ENCODE data around the gene DPYSL3. TPM values are rescaled to one million over a fixed set of nuclear protein-coding genes. Genes with fewer than 3 reads are reported as not detected.

Gene DPYSL3
- total RNA-seq, 2 experiments from 2014 or later, result not detected

GRCh38 chr5:147434049-147434448, 75.8 kb downstream of the DPYSL3 start:
- no peaks in the 10 kb centered on the region for H3K4me1 Mint-ChIP-seq
- ChIA-PET POLR2A (no interaction called here), CTCF (interaction anchor here (0.7 kb wide), 1 partner anchor 689 kb away, joined by 3 read pairs; no protein-coding TSS in a partner anchor)
- no peaks in the 10 kb centered on the region for H3K27me3 Mint-ChIP-seq
- no peak overlapping the region for H3K27ac Mint-ChIP-seq
- no peaks in the 10 kb centered on the region for H3K9me3 Mint-ChIP-seq
- H3K36me3 Mint-ChIP-seq (ENCODE audit: low read depth), result no peaks in the 10 kb centered on the region
- H3K4me3 Mint-ChIP-seq, result no peak overlapping the region
- no peak for DNase-seq

- no peak for DNase-seq
- Mint-ChIP-seq H3K36me3 (ENCODE audit: low read depth) (no peaks in the 10 kb centered on the region), H3K4me1 (no peaks in the 10 kb centered on the region), H3K27ac (no peak overlapping the region), H3K4me3 (no peak overlapping the region), H3K27me3 (no peaks in the 10 kb centered on the region), H3K9me3 (no peaks in the 10 kb centered on the region)
- POLR2A ChIA-PET, result no interaction called here
- CTCF ChIA-PET, result no interaction called here
Observed at GRCh38 chr5:147432323-147432722, 77.5 kb downstream of the DPYSL3 start.

GRCh38 chr5:147431586-147431985, 78.3 kb downstream of the DPYSL3 start:
- Mint-ChIP-seq H3K27me3 (no peaks in the 10 kb centered on the region), H3K4me3 (no peak overlapping the region), H3K27ac (no peak overlapping the region), H3K4me1 (no peaks in the 10 kb centered on the region), H3K36me3 (ENCODE audit: low read depth) (no peaks in the 10 kb centered on the region), H3K9me3 (no peaks in the 10 kb centered on the region)
- no peak for DNase-seq
- ChIA-PET POLR2A (no interaction called here), CTCF (no interaction called here)

GRCh38 chr5:147430628-147431027, 79.2 kb downstream of the DPYSL3 start:
- CTCF ChIA-PET, result no interaction called here
- Mint-ChIP-seq H3K27ac (no peak overlapping the region), H3K9me3 (no peaks in the 10 kb centered on the region), H3K4me1 (no peaks in the 10 kb centered on the region), H3K36me3 (ENCODE audit: low read depth) (no peaks in the 10 kb centered on the region), H3K27me3 (no peaks in the 10 kb centered on the region), H3K4me3 (no peak overlapping the region)
- no peak for DNase-seq
- POLR2A ChIA-PET, result no interaction called here

- no peak overlapping the region for H3K4me3 Mint-ChIP-seq
- DNase-seq, result no peak
Observed at GRCh38 chr5:147427521-147428401, 82.1 kb downstream of the DPYSL3 start.

GRCh38 chr5:147426640-147427327, 83.1 kb downstream of the DPYSL3 start:
- no peak overlapping the region for H3K27ac Mint-ChIP-seq
- H3K36me3 Mint-ChIP-seq (ENCODE audit: low read depth), result no peaks in the 10 kb centered on the region
- ChIA-PET POLR2A (no interaction called here), CTCF (no interaction called here)
- no peaks in the 10 kb centered on the region for H3K9me3 Mint-ChIP-seq
- no peaks in the 10 kb centered on the region for H3K27me3 Mint-ChIP-seq
- no peaks in the 10 kb centered on the region for H3K4me1 Mint-ChIP-seq
- DNase-seq, result no peak
- H3K4me3 Mint-ChIP-seq, result no peak overlapping the region

More at GRCh38 chr5:147427521-147428401, 82.1 kb downstream of the DPYSL3 start:
- no peak overlapping the region for H3K27ac Mint-ChIP-seq
- H3K4me1 Mint-ChIP-seq, result no peaks in the 10 kb centered on the region
- ChIA-PET CTCF (interaction anchor here (0.5 kb wide), 1 partner anchor 24 kb away, joined by 3 read pairs; no protein-coding TSS in a partner anchor), POLR2A (no interaction called here)
- H3K27me3 Mint-ChIP-seq, result no peaks in the 10 kb centered on the region
- H3K36me3 Mint-ChIP-seq (ENCODE audit: low read depth), result no peaks in the 10 kb centered on the region
- no peaks in the 10 kb centered on the region for H3K9me3 Mint-ChIP-seq

- POLR2A ChIA-PET, result no interaction called here
- CTCF ChIA-PET, result no interaction called here
- no peak for DNase-seq
- Mint-ChIP-seq H3K27me3 (no peaks in the 10 kb centered on the region), H3K4me3 (no peak overlapping the region), H3K27ac (no peak overlapping the region), H3K9me3 (no peaks in the 10 kb centered on the region), H3K4me1 (no peaks in the 10 kb centered on the region), H3K36me3 (ENCODE audit: low read depth) (no peaks in the 10 kb centered on the region)
Observed at GRCh38 chr5:147418613-147419012, 91.3 kb downstream of the DPYSL3 start.

GRCh38 chr5:147417135-147417813, 92.6 kb downstream of the DPYSL3 start:
- H3K9me3 Mint-ChIP-seq, result no peaks in the 10 kb centered on the region
- H3K4me3 Mint-ChIP-seq, result no peak overlapping the region
- H3K27me3 Mint-ChIP-seq, result no peaks in the 10 kb centered on the region
- CTCF ChIA-PET, result no interaction called here
- no peak for DNase-seq
- POLR2A ChIA-PET, result no interaction called here
- no peak overlapping the region for H3K27ac Mint-ChIP-seq
- no peaks in the 10 kb centered on the region for H3K4me1 Mint-ChIP-seq
- H3K36me3 Mint-ChIP-seq (ENCODE audit: low read depth), result no peaks in the 10 kb centered on the region

- H3K27ac Mint-ChIP-seq, result no peak overlapping the region
- no peaks in the 10 kb centered on the region for H3K27me3 Mint-ChIP-seq
- DNase-seq, result no peak
- no peaks in the 10 kb centered on the region for H3K36me3 Mint-ChIP-seq (ENCODE audit: low read depth)
- H3K9me3 Mint-ChIP-seq, result no peaks in the 10 kb centered on the region
- no peak overlapping the region for H3K4me3 Mint-ChIP-seq
- ChIA-PET POLR2A (no interaction called here), CTCF (no interaction called here)
- no peaks in the 10 kb centered on the region for H3K4me1 Mint-ChIP-seq
Observed at GRCh38 chr5:147415651-147416050, 94.2 kb downstream of the DPYSL3 start.

GRCh38 chr5:147413266-147413665, 96.6 kb downstream of the DPYSL3 start:
- Mint-ChIP-seq H3K27me3 (no peaks in the 10 kb centered on the region), H3K9me3 (no peaks in the 10 kb centered on the region), H3K36me3 (ENCODE audit: low read depth) (no peaks in the 10 kb centered on the region), H3K27ac (no peak overlapping the region), H3K4me3 (no peak overlapping the region), H3K4me1 (no peaks in the 10 kb centered on the region)
- POLR2A ChIA-PET, result no interaction called here
- CTCF ChIA-PET, result no interaction called here
- DNase-seq, result no peak

GRCh38 chr5:147412561-147412960, 97.3 kb downstream of the DPYSL3 start:
- no peaks in the 10 kb centered on the region for H3K9me3 Mint-ChIP-seq
- ChIA-PET POLR2A (no interaction called here), CTCF (no interaction called here)
- H3K27me3 Mint-ChIP-seq, result no peaks in the 10 kb centered on the region
- no peaks in the 10 kb centered on the region for H3K36me3 Mint-ChIP-seq (ENCODE audit: low read depth)
- H3K4me1 Mint-ChIP-seq, result no peaks in the 10 kb centered on the region
- H3K27ac Mint-ChIP-seq, result no peak overlapping the region
- no peak for DNase-seq
- H3K4me3 Mint-ChIP-seq, result no peak overlapping the region

- no peaks in the 10 kb centered on the region for H3K36me3 Mint-ChIP-seq (ENCODE audit: low read depth)
- POLR2A ChIA-PET, result no interaction called here
- H3K27ac Mint-ChIP-seq, result no peak overlapping the region
- H3K9me3 Mint-ChIP-seq, result no peaks in the 10 kb centered on the region
- DNase-seq, result no peak
- CTCF ChIA-PET, result no interaction called here
- H3K27me3 Mint-ChIP-seq, result no peaks in the 10 kb centered on the region
- no peaks in the 10 kb centered on the region for H3K4me1 Mint-ChIP-seq
- no peak overlapping the region for H3K4me3 Mint-ChIP-seq
Observed at GRCh38 chr5:147411359-147412319, 98.2 kb downstream of the DPYSL3 start.
